ENCODE measurements around the gene GAB4. TPM values are rescaled to one million over a fixed set of nuclear protein-coding genes. Genes with fewer than 3 reads are reported as not detected.
"Not testable (repeated sequence)": the region's sequence is repeated elsewhere in the genome, so short reads cannot be mapped to it uniquely, and the experiment has no call there.

The GAB4 gene
- total and polyA plus RNA-seq, 2 donors: not detected

DNA sequence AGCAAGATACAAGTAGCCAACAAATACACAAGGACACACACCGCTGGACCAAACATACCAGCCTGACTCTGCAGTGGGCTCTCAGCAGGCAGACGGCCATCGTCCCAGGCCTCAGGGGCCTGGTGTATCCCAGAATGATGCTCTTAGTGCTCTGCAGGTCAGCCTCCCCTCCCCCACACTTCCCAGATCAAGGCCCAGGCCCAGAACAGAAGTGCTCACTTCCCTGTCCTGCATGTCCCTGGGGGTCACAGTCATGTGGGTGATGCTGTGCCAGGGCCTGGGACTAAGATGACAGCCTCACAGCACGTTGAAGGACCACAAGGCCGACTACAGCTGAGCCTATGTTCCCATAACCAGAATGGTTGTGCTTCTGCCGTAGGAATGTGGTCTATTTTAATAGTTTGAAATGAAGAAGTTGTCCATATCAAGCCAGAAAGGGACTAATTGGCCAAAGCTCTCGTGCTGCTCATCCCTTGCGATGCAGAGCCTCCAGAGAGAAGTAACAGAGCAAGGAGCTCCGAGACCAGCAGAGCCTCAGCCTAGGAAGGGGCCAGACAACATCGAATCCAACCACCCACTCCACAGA is 48.6 kb downstream of the GAB4 start:
- no peaks in the 10 kb centered on the region for H3K4me1 ChIP-seq (ENCODE audit: insufficient read depth)
- DNase-seq (ENCODE audit: extremely low spot score): no peak
- H3K27ac ChIP-seq (ENCODE audit: low read depth): no peak overlapping the region
- H3K4me3 ChIP-seq (ENCODE audit: low read depth, low read length): no peak overlapping the region
- WGBS: 80% methylated on average over 10 of the region's 10 CpGs
- no peaks in the 10 kb centered on the region for H3K36me3 ChIP-seq (ENCODE audit: insufficient read depth)

DNA sequence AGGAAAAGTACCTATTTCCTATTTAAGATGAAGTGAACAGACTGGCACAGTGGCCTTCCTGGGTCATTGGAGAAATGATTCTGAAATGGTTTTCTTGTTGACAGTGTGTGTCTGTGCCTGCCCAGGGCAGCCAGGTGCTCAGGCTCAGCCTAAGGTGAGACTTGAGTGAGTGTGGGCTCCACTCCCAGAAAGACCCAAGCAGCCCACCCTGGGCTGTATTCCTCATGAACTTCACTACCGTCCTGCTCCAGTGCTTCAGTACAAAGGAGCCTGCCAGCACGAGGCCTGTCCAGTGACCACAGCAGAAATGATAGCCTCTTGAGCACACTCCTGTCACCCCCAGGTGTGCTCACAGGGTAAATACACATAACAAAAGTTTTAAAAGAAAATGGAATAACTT is 49.5 kb downstream of the GAB4 start:
- DNase-seq (ENCODE audit: extremely low spot score): no peak
- WGBS: 81% methylated on average over 2 of the region's 2 CpGs
- no peaks in the 10 kb centered on the region for H3K36me3 ChIP-seq (ENCODE audit: insufficient read depth)
- no peaks in the 10 kb centered on the region for H3K4me1 ChIP-seq (ENCODE audit: insufficient read depth)
- no peak overlapping the region for H3K27ac ChIP-seq (ENCODE audit: low read depth)
- no peak overlapping the region for H3K4me3 ChIP-seq (ENCODE audit: low read depth, low read length)

DNA sequence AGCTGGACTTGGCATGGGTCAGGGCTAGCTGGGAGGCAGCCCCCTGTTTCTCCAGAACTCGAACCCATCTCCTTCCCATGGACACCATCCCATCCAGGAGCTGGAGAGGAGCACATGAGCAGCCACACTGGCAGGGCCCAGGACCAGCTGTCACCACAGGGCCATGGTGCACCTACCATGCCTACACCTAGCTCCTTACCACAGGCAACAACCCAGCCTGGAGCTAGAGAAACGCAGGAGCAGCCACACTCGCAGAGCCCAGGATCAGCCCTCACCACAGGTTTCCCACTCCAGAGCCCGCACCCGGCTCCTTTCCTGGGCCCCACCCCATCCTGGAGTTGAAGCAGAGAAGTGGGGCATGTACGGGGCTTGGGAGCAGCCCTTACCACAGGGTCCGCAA is 50.2 kb downstream of the GAB4 start:
- Histone ChIP-seq H3K4me3 (ENCODE audit: low read depth, low read length) (no peak overlapping the region), H3K27ac (ENCODE audit: low read depth) (no peak overlapping the region), H3K4me1 (ENCODE audit: insufficient read depth) (no peaks in the 10 kb centered on the region), H3K36me3 (ENCODE audit: insufficient read depth) (no peaks in the 10 kb centered on the region)
- DNase-seq (ENCODE audit: extremely low spot score): no peak
- WGBS: 78% methylated on average over 7 of the region's 7 CpGs

DNA sequence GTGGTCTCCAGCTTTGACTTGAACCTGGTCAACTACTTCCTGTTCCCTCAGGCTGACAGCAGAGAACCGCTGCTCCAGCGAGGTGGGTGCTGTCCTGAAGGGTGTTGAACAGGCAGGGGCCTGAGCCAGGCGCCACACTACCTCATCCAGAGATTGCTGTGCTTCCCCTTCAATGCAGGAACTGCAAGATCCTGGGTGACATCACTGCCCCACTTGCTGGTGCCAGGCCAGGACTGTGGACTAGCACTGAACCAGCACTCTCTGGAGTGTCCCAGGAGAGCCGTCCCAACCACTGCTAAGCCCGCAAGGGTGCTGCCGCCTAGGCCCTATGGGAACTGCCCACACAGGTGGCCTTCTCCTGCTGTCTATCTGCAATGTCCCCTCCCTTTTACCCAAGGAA is 51.7 kb downstream of the GAB4 start:
- Histone ChIP-seq H3K4me3 (ENCODE audit: low read depth, low read length) (no peak overlapping the region), H3K4me1 (ENCODE audit: insufficient read depth) (no peaks in the 10 kb centered on the region), H3K27ac (ENCODE audit: low read depth) (no peak overlapping the region), H3K36me3 (ENCODE audit: insufficient read depth) (no peaks in the 10 kb centered on the region)
- 81% methylated on average over 6 of the region's 6 CpGs for WGBS
- no peak for DNase-seq (ENCODE audit: extremely low spot score)

DNA sequence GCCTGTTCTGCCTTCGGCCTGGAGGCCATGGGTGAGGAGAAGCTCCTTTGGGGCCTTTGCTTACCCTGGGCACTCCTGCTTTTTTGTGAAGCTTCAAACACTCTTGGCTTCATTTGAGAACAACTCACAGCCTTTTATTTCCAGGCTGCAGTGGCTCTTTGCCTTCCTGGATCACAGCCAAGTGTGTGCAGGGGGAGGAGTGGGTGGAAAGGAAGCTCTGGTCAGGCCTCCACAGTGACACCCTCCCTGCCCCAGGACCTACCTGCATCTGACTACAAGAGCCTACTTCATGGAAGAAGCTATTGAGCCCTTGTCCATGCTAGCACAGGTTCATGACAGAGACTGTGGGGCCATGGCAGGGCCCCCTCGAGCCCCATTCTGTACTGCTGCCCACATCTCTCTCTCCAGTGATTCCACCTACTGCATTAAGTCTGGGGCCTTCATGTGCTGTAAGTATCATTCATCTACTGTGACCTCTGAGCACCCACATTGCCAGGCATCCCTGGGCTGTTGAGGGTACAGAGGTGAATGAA is 52.3 kb downstream of the GAB4 start:
- Histone ChIP-seq H3K4me1 (ENCODE audit: insufficient read depth) (no peaks in the 10 kb centered on the region), H3K27ac (ENCODE audit: low read depth) (no peak overlapping the region), H3K36me3 (ENCODE audit: insufficient read depth) (no peaks in the 10 kb centered on the region), H3K4me3 (ENCODE audit: low read depth, low read length) (no peak overlapping the region)
- WGBS: 41% methylated on average over 2 of the region's 2 CpGs
- peak; percentile 32 for DNase-seq (ENCODE audit: extremely low spot score)

DNA sequence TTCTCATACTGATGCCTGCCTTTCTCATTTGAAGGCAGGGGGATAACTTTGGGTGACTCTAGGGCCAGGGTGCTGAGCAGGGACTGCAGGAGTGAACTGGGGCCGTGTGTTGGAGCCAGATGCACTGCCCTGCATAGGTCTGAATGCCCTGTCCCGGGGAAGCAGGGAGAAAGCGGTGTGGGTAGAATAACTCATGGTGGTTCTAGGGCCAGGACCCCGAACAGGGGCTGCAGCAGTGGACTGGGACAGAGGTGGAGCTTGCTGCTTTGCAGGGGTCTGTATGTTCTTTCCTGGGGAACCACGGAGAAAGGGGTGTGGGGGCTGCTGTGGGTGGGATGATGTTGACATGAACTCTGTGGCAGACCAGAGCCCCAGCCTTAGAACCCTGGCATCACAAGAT is 52.9 kb downstream of the GAB4 start:
- DNase-seq (ENCODE audit: extremely low spot score): no peak

DNA sequence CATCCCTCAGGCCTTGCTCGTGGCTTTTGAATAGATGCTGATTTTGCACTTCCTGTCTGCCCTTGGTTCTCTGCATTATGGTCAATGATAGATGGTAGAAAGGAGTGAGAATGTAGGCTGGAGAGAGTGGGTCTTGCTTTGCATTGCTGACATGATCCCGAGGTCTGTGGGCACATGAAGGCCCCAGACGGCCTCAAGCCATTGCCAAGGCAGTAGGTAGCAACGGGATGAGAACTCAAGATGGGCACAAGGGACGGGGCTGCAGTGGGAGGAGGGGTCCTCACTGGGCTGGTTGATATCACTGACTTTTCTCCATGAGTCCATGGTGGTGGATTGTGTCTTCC is 54.0 kb downstream of the GAB4 start:
- DNase-seq (ENCODE audit: extremely low spot score): no peak
- Histone ChIP-seq H3K4me1 (ENCODE audit: insufficient read depth) (no peaks in the 10 kb centered on the region), H3K27ac (ENCODE audit: low read depth) (no peak overlapping the region), H3K4me3 (ENCODE audit: low read depth, low read length) (no peak overlapping the region), H3K36me3 (ENCODE audit: insufficient read depth) (no peaks in the 10 kb centered on the region)
- WGBS: 73% methylated on average over 5 of the region's 5 CpGs

More for the DNA sequence above, 52.9 kb downstream of the GAB4 start:
- Histone ChIP-seq H3K4me3 (ENCODE audit: low read depth, low read length) (no peak overlapping the region), H3K36me3 (ENCODE audit: insufficient read depth) (no peaks in the 10 kb centered on the region), H3K27ac (ENCODE audit: low read depth) (no peak overlapping the region), H3K4me1 (ENCODE audit: insufficient read depth) (no peaks in the 10 kb centered on the region)
- 72% methylated on average over 5 of the region's 5 CpGs for WGBS

DNA sequence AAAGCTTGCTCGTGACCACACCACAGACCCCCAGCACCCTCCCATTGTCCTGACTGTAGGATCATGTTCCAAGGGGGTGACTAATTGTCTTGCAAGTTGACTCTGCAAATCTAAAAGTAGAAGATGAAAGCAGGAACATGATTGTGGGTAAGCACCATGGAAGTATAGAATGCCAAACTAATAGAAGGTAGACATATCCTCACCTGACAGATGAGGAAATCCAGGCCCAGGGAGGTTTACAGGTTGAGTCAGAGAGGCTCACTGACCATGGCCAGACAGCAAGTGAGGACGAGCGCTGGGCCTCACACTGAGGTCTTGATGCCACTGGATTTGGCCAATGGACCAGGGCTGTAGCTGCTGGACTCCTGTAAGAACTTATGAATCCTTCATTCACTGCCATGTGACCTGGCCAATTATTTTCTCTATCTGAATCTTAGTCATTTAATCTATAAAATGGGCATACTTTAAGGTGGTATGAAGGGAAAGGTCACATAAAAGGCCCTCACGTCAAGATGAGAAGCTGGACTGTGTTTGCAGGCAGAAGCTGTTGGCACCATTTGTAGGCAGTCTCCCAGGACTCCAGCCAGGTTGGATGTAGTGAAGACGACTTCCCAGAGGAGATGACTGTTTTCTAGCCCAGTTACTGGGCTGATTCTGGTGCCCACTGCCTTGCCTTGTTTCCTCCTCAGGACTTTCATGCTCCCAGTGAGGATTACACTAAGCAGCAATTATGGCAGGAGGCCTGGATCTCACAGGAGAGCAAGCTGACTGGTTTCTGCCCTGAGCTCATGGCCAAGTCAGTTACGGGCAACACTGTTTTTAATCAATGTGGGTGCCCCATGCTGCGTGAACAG is 54.6 kb downstream of the GAB4 start:
- no peaks in the 10 kb centered on the region for H3K36me3 ChIP-seq (ENCODE audit: insufficient read depth)
- no peaks in the 10 kb centered on the region for H3K4me1 ChIP-seq (ENCODE audit: insufficient read depth)
- WGBS: 71% methylated on average over 7 of the region's 7 CpGs
- no peak overlapping the region for H3K4me3 ChIP-seq (ENCODE audit: low read depth, low read length)
- no peak overlapping the region for H3K27ac ChIP-seq (ENCODE audit: low read depth)
- no peak for DNase-seq (ENCODE audit: extremely low spot score)

DNA sequence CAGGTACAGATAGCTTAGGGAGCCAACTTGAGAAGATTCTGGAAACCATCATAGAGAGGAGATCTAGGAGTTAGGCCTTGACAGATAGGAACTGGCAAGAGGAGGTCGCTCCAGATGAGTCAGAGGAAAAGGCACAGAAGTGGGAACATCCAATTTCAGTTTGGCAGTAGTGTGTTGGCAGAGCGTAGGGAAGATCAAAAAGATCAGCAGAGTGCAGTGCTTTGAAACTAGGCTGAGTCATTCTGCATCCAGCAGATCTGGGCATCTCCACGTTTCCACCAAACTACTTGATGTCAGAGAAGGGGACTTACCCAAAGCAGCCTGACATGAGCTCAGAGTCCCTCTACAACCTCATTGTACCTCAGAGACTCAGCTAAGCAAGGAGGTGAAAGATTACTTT is 58.5 kb downstream of the GAB4 start:
- Histone ChIP-seq H3K4me3 (ENCODE audit: low read depth, low read length) (no peak overlapping the region), H3K4me1 (ENCODE audit: insufficient read depth) (no peaks in the 10 kb centered on the region), H3K27ac (ENCODE audit: low read depth) (no peak overlapping the region), H3K36me3 (ENCODE audit: insufficient read depth) (no peaks in the 10 kb centered on the region)
- WGBS: 33% methylated on average over 3 of the region's 3 CpGs
- no peak for DNase-seq (ENCODE audit: extremely low spot score)

DNA sequence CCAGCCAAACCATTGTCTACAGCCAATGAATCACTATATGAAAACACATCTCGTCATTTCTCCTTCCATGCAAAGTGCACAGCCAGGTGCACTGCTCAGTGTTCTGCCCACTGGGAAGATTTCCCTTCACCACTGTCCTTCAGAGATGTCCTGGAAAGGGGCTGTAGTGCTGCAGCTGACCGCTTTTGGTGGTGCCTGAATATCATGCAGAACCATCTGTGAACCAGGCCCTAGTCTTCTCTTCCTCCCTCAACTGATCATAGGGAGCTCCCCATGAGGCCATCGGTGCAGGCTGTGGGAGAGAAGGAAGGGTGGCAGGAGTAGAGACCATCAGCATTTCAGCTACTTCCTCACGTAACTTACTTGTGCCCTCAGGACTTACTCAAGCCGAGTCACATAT is 70.2 kb downstream of the GAB4 start:
- Histone ChIP-seq H3K4me1 (ENCODE audit: insufficient read depth) (no peaks in the 10 kb centered on the region), H3K27ac (ENCODE audit: low read depth) (no peak overlapping the region), H3K36me3 (ENCODE audit: insufficient read depth) (no peaks in the 10 kb centered on the region), H3K4me3 (ENCODE audit: low read depth, low read length) (no peak overlapping the region)
- WGBS: 72% methylated on average over 5 of the region's 5 CpGs
- DNase-seq (ENCODE audit: extremely low spot score): no peak

DNA sequence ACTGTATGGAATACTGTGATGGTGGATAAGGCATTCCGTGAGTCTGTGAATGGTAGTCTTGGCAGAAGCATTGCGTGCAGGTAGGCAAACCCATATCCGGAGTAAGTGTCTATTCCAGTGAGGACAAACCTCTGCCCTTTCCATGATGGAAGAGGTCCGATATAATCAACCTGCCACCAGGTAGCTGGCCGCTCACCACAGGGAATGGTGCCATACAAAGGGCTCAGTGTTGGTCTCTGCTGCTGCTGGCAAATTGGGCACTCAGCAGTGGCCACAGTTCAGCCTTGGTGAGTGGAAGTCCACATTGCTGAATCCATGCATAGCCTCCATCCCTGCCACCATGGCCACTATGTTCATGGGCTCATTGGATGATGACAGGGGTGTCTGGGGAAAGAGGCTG is 70.8 kb downstream of the GAB4 start:
- not testable (repeated sequence) for H3K36me3 ChIP-seq (ENCODE audit: insufficient read depth); DNase-seq (ENCODE audit: extremely low spot score); H3K4me3 ChIP-seq (ENCODE audit: low read depth, low read length); H3K4me1 ChIP-seq (ENCODE audit: insufficient read depth); H3K27ac ChIP-seq (ENCODE audit: low read depth)
- 89% methylated on average over 5 of the region's 5 CpGs for WGBS

DNA sequence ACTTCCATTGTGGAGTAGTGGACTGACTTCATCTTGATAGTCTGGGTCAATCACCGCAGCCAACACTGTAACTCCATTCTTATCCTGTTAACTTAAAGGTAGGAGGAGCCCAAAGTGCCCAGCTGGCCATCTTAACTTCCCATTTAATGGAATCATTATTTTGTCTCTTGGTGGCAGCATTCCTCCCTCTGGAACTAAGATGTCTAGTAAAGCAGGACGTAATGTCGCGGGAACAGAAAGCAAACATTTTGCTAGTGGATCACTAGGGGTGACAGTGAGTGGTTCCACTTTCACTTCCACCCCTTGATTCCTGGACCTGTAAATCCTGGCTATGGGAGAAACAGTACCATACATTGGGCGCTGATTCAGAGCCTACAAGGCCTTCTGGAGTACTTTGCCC is 71.4 kb downstream of the GAB4 start:
- H3K4me1 ChIP-seq (ENCODE audit: insufficient read depth): no peaks in the 10 kb centered on the region
- DNase-seq (ENCODE audit: extremely low spot score): no peak
- 74% methylated on average over 5 of the region's 5 CpGs for WGBS

DNA sequence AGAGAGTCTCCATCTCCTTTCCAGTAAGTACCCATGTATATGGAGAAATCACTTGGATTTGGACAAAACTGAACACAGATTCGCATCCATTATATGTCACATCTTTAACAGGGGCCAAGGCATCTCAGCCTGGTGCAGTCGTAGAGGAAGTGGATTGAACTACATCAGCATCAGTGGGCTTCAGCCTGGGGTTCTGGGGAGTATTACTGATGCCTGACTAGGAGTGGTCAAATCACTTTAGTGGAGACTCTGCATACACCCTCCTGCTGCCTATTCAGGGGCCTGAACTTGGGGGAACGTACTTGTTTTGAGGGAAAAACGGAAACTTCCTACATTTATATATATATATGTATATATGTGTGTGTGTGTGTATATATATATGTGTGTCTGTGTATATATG is 72.8 kb downstream of the GAB4 start:
- 65% methylated on average over 4 of the region's 4 CpGs for WGBS
- Histone ChIP-seq H3K4me3 (ENCODE audit: low read depth, low read length) (no peak overlapping the region), H3K4me1 (ENCODE audit: insufficient read depth) (no peaks in the 10 kb centered on the region), H3K36me3 (ENCODE audit: insufficient read depth) (no peaks in the 10 kb centered on the region), H3K27ac (ENCODE audit: low read depth) (no peak overlapping the region)
- DNase-seq (ENCODE audit: extremely low spot score): no peak

More for the DNA sequence above, 71.4 kb downstream of the GAB4 start:
- Histone ChIP-seq H3K27ac (ENCODE audit: low read depth) (no peak overlapping the region), H3K4me3 (ENCODE audit: low read depth, low read length) (no peak overlapping the region), H3K36me3 (ENCODE audit: insufficient read depth) (no peaks in the 10 kb centered on the region)
